Measurements from ENCODE around the gene CAB39.

Gene CAB39

GRCh38 chr2:230666885-230667712, 45.5 kb upstream of the CAB39 start:
- ATAC-seq = no peak
- no peak for TF ChIP-seq ZFP3 (CRISPR knock-in tag; IDR thresholded peaks at IDR 0.05)
- TF ChIP-seq CSRNP3 (CRISPR knock-in tag; IDR thresholded peaks at IDR 0.05) = no peak
- TF ChIP-seq ISL1 (CRISPR knock-in tag; IDR thresholded peaks at IDR 0.05) = no peak
- TF ChIP-seq GLIS3 (CRISPR knock-in tag; IDR thresholded peaks at IDR 0.05) = no peak
- TF ChIP-seq ZNF70 (CRISPR knock-in tag; IDR thresholded peaks at IDR 0.05) = no peak
- no peak for TF ChIP-seq TCF4 (CRISPR knock-in tag; IDR thresholded peaks at IDR 0.05; ENCODE audit: borderline replicate concordance)
- no peak for TF ChIP-seq ZC3H10 (CRISPR knock-in tag; IDR thresholded peaks at IDR 0.05)
- no peak for TF ChIP-seq TSHZ2 (CRISPR knock-in tag; IDR thresholded peaks at IDR 0.05)
- TF ChIP-seq PATZ1 (CRISPR knock-in tag; IDR thresholded peaks at IDR 0.05; ENCODE audit: borderline replicate concordance) = no peak
- no peak for TF ChIP-seq ZNF565 (CRISPR knock-in tag; conservative IDR thresholded peaks at IDR 0.05; ENCODE audit: low read depth)

GRCh38 chr2:230668184-230668938, 44.3 kb upstream of the CAB39 start:
- peak; percentile 67 for ATAC-seq
- TF ChIP-seq SNAI2 (CRISPR knock-in tag; IDR thresholded peaks at IDR 0.05) (no peak), ZNF8 (CRISPR knock-in tag; IDR thresholded peaks at IDR 0.05) (no peak), PATZ1 (CRISPR knock-in tag; IDR thresholded peaks at IDR 0.05; ENCODE audit: borderline replicate concordance) (no peak), ZNF565 (CRISPR knock-in tag; conservative IDR thresholded peaks at IDR 0.05; ENCODE audit: low read depth) (no peak), GLIS3 (CRISPR knock-in tag; IDR thresholded peaks at IDR 0.05) (no peak), CSDC2 (CRISPR knock-in tag; IDR thresholded peaks at IDR 0.05) (no peak), CSRNP3 (CRISPR knock-in tag; IDR thresholded peaks at IDR 0.05) (no peak), OSR1 (CRISPR knock-in tag; IDR thresholded peaks at IDR 0.05) (no peak), RARB (CRISPR knock-in tag; IDR thresholded peaks at IDR 0.05) (no peak)

GRCh38 chr2:230668939-230669303, 43.7 kb upstream of the CAB39 start:
- no peak for ATAC-seq
- no peak for TF ChIP-seq ZC3H10 (CRISPR knock-in tag; IDR thresholded peaks at IDR 0.05)
- no peak for TF ChIP-seq PPARA (CRISPR knock-in tag; IDR thresholded peaks at IDR 0.05; ENCODE audit: borderline replicate concordance)
- no peak for TF ChIP-seq CSRNP3 (CRISPR knock-in tag; IDR thresholded peaks at IDR 0.05)
- TF ChIP-seq ZNF70 (CRISPR knock-in tag; IDR thresholded peaks at IDR 0.05) = no peak
- no peak for TF ChIP-seq OSR1 (CRISPR knock-in tag; IDR thresholded peaks at IDR 0.05)
- no peak for TF ChIP-seq ARNTL (CRISPR knock-in tag; IDR thresholded peaks at IDR 0.05; ENCODE audit: borderline replicate concordance, low read depth)
- TF ChIP-seq POU6F1 (CRISPR knock-in tag; IDR thresholded peaks at IDR 0.05; ENCODE audit: borderline replicate concordance, low read depth) = no peak
- TF ChIP-seq ISL1 (CRISPR knock-in tag; IDR thresholded peaks at IDR 0.05) = no peak
- no peak for TF ChIP-seq ZFP3 (CRISPR knock-in tag; IDR thresholded peaks at IDR 0.05)

Measured in SK-N-SH treated with all-trans-retinoic acid at 6 μM for 48 hours (cell line).